Ovary (tissue), 9 donors: ENCODE measurements around the gene FARS2. TPM values are rescaled to one million over a fixed set of nuclear protein-coding genes. Genes with fewer than 3 reads are reported as not detected.

Experiments
- DNase-seq, 5 donors: peaks; one replicate each; pipeline ENCODE4 v3.0.0-alpha.2; 2019 to 2020
- H3K27ac ChIP-seq, 2 donors: fragments of 200-600 bp; one replicate each; pipeline versions ENCODE4 v1.5.1 to v1.8.0; 2019 to 2022
- H3K27me3 ChIP-seq: fragments of 200-600 bp; one replicate; pipeline ENCODE4 v1.8.0; 2022
- H3K36me3 ChIP-seq: fragments of 200-600 bp; sonication (generic); one replicate; pipeline ENCODE4 v1.5.1; 2019
- H3K4me1 ChIP-seq: one replicate; pipeline ENCODE4 v1.8.1; 2013; ENCODE audit warnings: mild to moderate bottlenecking, moderate library complexity; ENCODE audit not compliant: insufficient read depth
- H3K4me3 ChIP-seq: fragments of 200-600 bp; sonication (generic); one replicate; pipeline ENCODE4 v1.5.1; 2017
- H3K9me3 ChIP-seq, 2 donors: fragments of 200-600 bp in 1 of 2; sonication (generic) in 1 of 2; one replicate each; pipeline versions ENCODE4 v1.5.1 to v1.8.1; 2013 to 2019; ENCODE audit warnings: mild to moderate bottlenecking in 1 of 2, moderate library complexity in 1 of 2
- CTCF ChIP-seq, 3 donors: fragments of 450-650 bp in 2 of 3; fragments of 200-600 bp in 1 of 3; IDR thresholded peaks; one replicate each; pipeline versions ENCODE4 v1.5.1 to v1.8.0; 2016 to 2022; ENCODE audit warnings: antibody characterized with exemption in 3 of 3, mild to moderate bottlenecking in 1 of 3
- EP300 ChIP-seq: sonication (generic); formaldehyde crosslinking; IDR thresholded peaks from one replicate; pipeline ENCODE4 v1.6.1; 2017; ENCODE audit warnings: antibody characterized with exemption
- POLR2A ChIP-seq: fragments of 450-650 bp; IDR thresholded peaks from one replicate; pipeline ENCODE4 v1.6.1; 2017; ENCODE audit warnings: antibody characterized with exemption, mild to moderate bottlenecking, moderate library complexity
- WGBS, 3 donors: extraction: QIAGEN DNeasy Blood & Tissue Kit in 1 of 3; methylation state at CpG; one replicate each; pipeline versions ENCODE4 v1.1.5 to v1.1.7; 2013 to 2017; 5-methylcytosine and 5-hydroxymethylcytosine counted together
- intact Hi-C, 4 donors: fragments of 100-400 bp; cut with DNase I; formaldehyde crosslinking; loops; one replicate each; pipeline versions ENCODE4 v1.11.0 to v1.15.1; 2022 to 2023
- polyA plus RNA-seq, 2 donors: library from polyadenylated mRNA; stranded (reverse); fragments of 200-250 nt in 1 of 2; fragments of 350-450 nt in 1 of 2; fragmentation: Illumina TruSeq in 1 of 2; extraction: RNeasy Lipid Tissue Mini Kit (QIAGEN cat#74804) in 1 of 2; gene quantifications; one replicate each; pipeline ENCODE4 v1.2.3, GENCODE V29; 2013 to 2014
- total RNA-seq, 7 donors: library from RNA; depleted of rRNA in 2 of 7; stranded (reverse); fragments of >200 nt in 2 of 7; fragmentation: NEBNext Ultra II Directional in 3 of 7; extraction: Animal tissue kit (Norgen Biotek cat#: 25700) in 3 of 7; gene quantifications; one replicate each; pipeline versions ENCODE4 v1.1.0 to v1.2.4, GENCODE V29; 2016 to 2023
- donor health status: DM: no; HTN: no; CAD: no; lungs with moderate emphysema.
- donor health status: DM: no; HTN: no; CAD: no.
- donor health status: Bipolar disorder and iron deficiency.
- donor health status: DM: yes; HTN: yes; CAD: no.
- donor health status: DM: no; HTN: no; CAD: no.
- donor health status: DM: yes; HTN: yes; CAD: no.

Gene FARS2
- total and polyA plus RNA-seq, 9 donors, result 9.2 to 17.5 (median 11.0) TPM

GRCh38 chr6:5271926-5272325 is 10.6 kb downstream of the FARS2 start:
- DNase-seq, result no peak
- 93 to 96% (median 96%) methylated on average over 6 of the region's 6 CpGs for WGBS, 3 donors
- Histone ChIP-seq H3K4me1 (no peaks in the 10 kb centered on the region), H3K4me3 (no peak overlapping the region), H3K9me3 (no peaks in the 10 kb centered on the region), H3K27me3 (no peaks in the 10 kb centered on the region), H3K27ac (no peak overlapping the region), H3K36me3 (no peaks in the 10 kb centered on the region)
- intact Hi-C loops, result no loop called here
- TF ChIP-seq EP300 (no peak), CTCF (IDR thresholded peaks at IDR 0.05) (no peak)

- H3K27ac ChIP-seq, result no peak overlapping the region
- H3K36me3 ChIP-seq, result no peaks in the 10 kb centered on the region
- 91 to 93% (median 92%) methylated on average over 3 of the region's 3 CpGs for WGBS, 3 donors
- TF ChIP-seq POLR2A (no peak), EP300 (no peak), CTCF (IDR thresholded peaks at IDR 0.05) (no peak)
- DNase-seq, result no peak
- H3K4me1 ChIP-seq, result no peaks in the 10 kb centered on the region
- no peaks in the 10 kb centered on the region for H3K9me3 ChIP-seq
- H3K27me3 ChIP-seq, result no peaks in the 10 kb centered on the region
- intact Hi-C loops, result no loop called here
- H3K4me3 ChIP-seq, result no peak overlapping the region
Measured at GRCh38 chr6:5274231-5274630, 12.9 kb downstream of the FARS2 start.

- no peaks in the 10 kb centered on the region for H3K4me1 ChIP-seq
- 69 to 76% (median 74%) methylated on average over 2 of the region's 2 CpGs for WGBS, 3 donors
- TF ChIP-seq CTCF (IDR thresholded peaks at IDR 0.05) (no peak), EP300 (no peak), POLR2A (no peak)
- DNase-seq, result no peak
- H3K9me3 ChIP-seq, result no peaks in the 10 kb centered on the region
- no peak overlapping the region for H3K4me3 ChIP-seq
- H3K36me3 ChIP-seq, result no peaks in the 10 kb centered on the region
- intact Hi-C loops, result no loop called here
- H3K27ac ChIP-seq, result no peak overlapping the region
- H3K27me3 ChIP-seq, result no peaks in the 10 kb centered on the region
Measured at GRCh38 chr6:5275497-5275896, 14.2 kb downstream of the FARS2 start.

GRCh38 chr6:5276581-5276980 is 15.3 kb downstream of the FARS2 start:
- 92 to 96% (median 94%) methylated on average over 2 of the region's 2 CpGs for WGBS, 3 donors
- no peaks in the 10 kb centered on the region for H3K27me3 ChIP-seq

More at GRCh38 chr6:5276581-5276980, 15.3 kb downstream of the FARS2 start:
- TF ChIP-seq POLR2A (no peak), CTCF (IDR thresholded peaks at IDR 0.05) (no peak), EP300 (no peak)
- H3K36me3 ChIP-seq, result no peaks in the 10 kb centered on the region
- DNase-seq, result no peak
- no peaks in the 10 kb centered on the region for H3K4me1 ChIP-seq
- no peaks in the 10 kb centered on the region for H3K9me3 ChIP-seq
- H3K27ac ChIP-seq, result no peak overlapping the region
- H3K4me3 ChIP-seq, result no peak overlapping the region
- intact Hi-C loops, result no loop called here
